ACC112 (cell line): Measurements from ENCODE around the gene EBLN2.

Source experiments
- H2AFZ ChIP-seq: fragments of 200-600 bp; sonication (generic); one replicate; pipeline ENCODE4 v1.6.0; 2017; ENCODE audit warnings: antibody characterized with exemption, low read length; ENCODE audit not compliant: unreplicated experiment
- H3K27ac ChIP-seq: fragments of 200-600 bp; sonication (generic); 2 replicates; pipeline ENCODE4 v1.5.1; 2014; ENCODE audit warnings: low read depth, mild to moderate bottlenecking, antibody characterized with exemption, low read length, moderate library complexity
- H3K27me3 ChIP-seq: fragments of 200-600 bp; sonication (generic); 2 replicates; pipeline ENCODE4 v1.6.1; 2014; ENCODE audit warnings: mild to moderate bottlenecking, antibody characterized with exemption, low read length, moderate library complexity, mixed read lengths; ENCODE audit not compliant: insufficient read depth
- H3K36me3 ChIP-seq: fragments of 200-600 bp; sonication (generic); 2 replicates; pipeline ENCODE4 v1.6.1; 2016; ENCODE audit warnings: mild to moderate bottlenecking, antibody characterized with exemption, low read length, moderate library complexity, mixed read lengths; ENCODE audit not compliant: insufficient read depth
- H3K4me1 ChIP-seq: fragments of 200-600 bp; sonication (generic); one replicate; pipeline ENCODE4 v1.6.1; 2016; ENCODE audit warnings: low read length, mixed read lengths; ENCODE audit not compliant: insufficient read depth, unreplicated experiment, control insufficient read depth
- H3K4me3 ChIP-seq: fragments of 200-600 bp; sonication (generic); 2 replicates; pipeline ENCODE4 v1.5.1; 2014; ENCODE audit warnings: mild to moderate bottlenecking, low read depth, low read length
- H3K79me2 ChIP-seq: fragments of 200-600 bp; sonication (generic); one replicate; pipeline ENCODE4 v1.6.0; 2016; ENCODE audit warnings: low read length; ENCODE audit not compliant: control insufficient read depth, unreplicated experiment, insufficient read depth

EBLN2 gene

DNA sequence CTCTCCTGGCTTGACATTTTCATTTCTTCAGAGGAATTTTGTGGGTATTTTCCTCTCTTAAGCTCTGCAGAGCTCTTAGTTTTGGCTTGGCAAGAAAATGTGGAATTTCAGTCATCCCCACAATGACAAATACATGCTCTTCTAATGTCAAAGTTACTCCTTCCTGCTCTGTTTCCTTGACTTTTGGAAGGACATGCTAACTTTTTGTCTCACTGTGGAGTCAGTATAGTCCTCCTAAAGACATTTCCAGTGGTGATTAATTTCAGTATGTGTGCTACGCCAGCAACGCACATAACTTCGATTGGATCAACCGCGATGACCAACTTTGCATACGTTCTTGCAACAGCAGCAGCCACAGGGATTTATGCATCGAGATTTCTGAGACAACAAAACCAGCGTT, 13.3 kb downstream of the EBLN2 start:
- no peaks in the 10 kb centered on the region for H3K27me3 ChIP-seq
- no peaks in the 10 kb centered on the region for H3K36me3 ChIP-seq
- H3K79me2 ChIP-seq = no peaks in the 10 kb centered on the region
- no peak overlapping the region for H2AFZ ChIP-seq
- no peak overlapping the region for H3K27ac ChIP-seq
- no peak overlapping the region for H3K4me3 ChIP-seq
- peaks cover 36% of the 10 kb centered on the region for H3K4me1 ChIP-seq

DNA sequence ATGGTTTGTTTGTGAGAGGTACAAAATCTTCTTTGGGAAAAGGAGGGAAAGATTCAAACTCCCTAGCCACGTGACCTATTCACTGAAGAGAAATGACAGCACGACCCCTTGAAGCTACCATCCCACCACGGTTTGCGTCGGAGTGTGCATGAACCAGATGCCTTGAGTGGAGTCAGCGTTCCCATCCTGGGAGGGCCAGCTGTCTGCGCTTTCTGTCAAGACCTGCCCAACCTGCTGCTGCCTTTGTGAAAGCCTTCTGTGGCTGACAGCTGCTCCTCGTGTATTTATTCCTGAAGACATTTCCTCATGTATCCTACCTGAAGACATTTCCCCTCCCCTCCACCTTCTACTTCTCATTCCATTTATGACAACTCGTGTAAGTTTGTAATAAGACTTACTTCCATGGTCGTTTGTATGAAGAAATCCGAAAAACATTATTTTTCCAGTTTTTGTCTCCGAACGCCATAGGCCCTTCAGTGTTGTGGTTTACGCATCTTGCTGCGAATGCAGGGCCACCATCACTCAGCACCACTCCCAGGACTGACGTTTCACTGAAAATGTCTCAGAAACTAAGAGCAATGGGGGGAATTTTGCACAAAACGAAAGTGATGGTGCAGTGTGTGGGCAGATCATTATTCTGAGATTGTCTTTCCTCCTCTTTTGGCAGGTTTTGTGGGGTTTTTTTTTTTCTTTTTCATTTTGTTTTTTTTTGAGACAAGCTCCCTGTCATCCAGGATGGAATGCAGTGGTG, 18.9 kb downstream of the EBLN2 start:
- Histone ChIP-seq H3K79me2 (no peaks in the 10 kb centered on the region), H2AFZ (no peak overlapping the region), H3K27me3 (no peaks in the 10 kb centered on the region), H3K36me3 (no peaks in the 10 kb centered on the region), H3K27ac (no peak overlapping the region), H3K4me3 (no peak overlapping the region), H3K4me1 (no peaks in the 10 kb centered on the region)

DNA sequence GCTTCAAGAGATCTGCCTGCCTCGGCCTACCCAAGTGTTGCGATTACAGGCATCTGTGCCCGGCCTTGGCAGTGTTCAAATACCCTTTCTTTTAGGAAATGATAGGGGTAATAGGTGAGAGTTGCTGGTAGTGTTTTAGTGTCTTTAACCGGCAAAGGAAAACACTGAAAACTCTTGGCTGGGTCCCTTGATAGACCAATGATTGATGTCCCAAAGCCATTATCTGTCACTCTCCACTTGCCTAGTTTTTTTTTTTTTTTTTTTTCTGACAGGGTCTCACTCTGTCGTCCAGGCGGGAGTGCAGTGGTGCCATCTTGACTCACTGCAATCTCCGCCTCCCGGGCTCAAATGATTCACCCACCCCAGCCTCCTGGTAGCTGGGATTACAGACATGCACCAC, 19.7 kb downstream of the EBLN2 start:
- Histone ChIP-seq H3K4me1 (no peaks in the 10 kb centered on the region), H2AFZ (no peak overlapping the region), H3K27me3 (no peaks in the 10 kb centered on the region), H3K79me2 (no peaks in the 10 kb centered on the region), H3K36me3 (no peaks in the 10 kb centered on the region), H3K27ac (no peak overlapping the region), H3K4me3 (no peak overlapping the region)

DNA sequence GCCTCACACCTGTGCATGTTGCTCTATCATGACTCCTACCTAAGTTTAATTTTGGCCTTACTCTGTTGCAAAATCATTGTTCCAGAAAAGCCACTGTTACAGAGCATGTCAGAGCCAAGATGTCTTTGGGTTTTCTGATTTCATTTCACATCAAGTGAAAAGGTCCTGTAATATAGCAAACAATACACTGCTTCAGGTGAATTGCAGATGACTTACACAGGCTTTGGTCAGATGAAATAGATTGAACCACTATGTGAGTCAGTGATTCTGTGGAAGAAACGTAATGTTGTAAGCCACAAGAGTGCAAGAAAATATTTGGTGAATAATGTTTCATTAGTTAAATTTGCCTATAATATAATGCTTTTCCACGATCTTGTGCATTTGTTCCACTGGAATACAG, 22.7 kb downstream of the EBLN2 start:
- H3K4me3 ChIP-seq = no peak overlapping the region
- H2AFZ ChIP-seq = no peak overlapping the region
- H3K36me3 ChIP-seq = no peaks in the 10 kb centered on the region
- no peaks in the 10 kb centered on the region for H3K4me1 ChIP-seq
- no peak overlapping the region for H3K27ac ChIP-seq
- no peaks in the 10 kb centered on the region for H3K79me2 ChIP-seq
- H3K27me3 ChIP-seq = no peaks in the 10 kb centered on the region

DNA sequence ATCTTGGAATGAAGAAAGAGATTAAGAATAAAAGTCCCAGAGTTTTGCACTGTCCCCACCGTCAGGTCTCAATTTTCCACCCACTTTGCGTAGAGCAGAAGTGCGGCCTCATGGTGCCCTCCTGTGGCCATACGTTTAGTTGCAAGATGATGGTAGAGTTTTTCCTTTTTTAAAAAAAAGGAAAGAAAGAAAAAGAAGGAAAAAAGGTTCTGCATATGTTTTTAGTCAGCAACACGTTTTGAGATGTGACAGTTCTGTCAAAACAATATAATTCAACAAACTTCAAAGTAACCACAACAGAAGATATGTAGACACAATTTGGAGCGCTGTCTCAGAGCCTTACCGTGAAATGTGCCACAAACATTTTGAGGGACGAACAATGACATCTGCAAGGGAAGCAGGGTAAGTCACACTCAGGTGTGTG, 24.6 kb downstream of the EBLN2 start:
- no peak overlapping the region for H3K27ac ChIP-seq
- no peaks in the 10 kb centered on the region for H3K4me1 ChIP-seq
- H3K27me3 ChIP-seq = no peaks in the 10 kb centered on the region
- no peaks in the 10 kb centered on the region for H3K79me2 ChIP-seq
- H3K4me3 ChIP-seq = no peak overlapping the region
- H2AFZ ChIP-seq = no peak overlapping the region
- H3K36me3 ChIP-seq = no peaks in the 10 kb centered on the region

DNA sequence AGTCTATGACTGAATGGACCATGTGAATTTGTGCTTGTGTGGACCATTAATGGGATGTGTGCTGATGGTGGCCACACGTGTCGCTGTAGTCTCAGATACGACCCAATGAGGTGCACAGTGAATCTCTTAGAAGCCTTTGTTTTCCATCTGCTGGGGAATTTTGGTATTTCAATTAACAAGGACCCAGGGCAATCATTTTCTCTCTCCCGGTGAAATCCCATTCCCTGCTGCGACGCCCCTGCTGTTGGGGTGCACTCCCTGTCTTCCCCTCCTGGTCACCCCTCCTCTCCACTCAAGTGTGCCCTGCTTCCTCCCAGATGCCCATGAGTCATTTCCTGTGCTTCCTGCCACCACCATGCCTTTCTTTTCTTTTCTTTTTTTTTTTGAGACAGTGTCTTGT, 32.7 kb downstream of the EBLN2 start:
- Histone ChIP-seq H3K36me3 (no peaks in the 10 kb centered on the region), H3K79me2 (no peaks in the 10 kb centered on the region), H3K4me3 (no peak overlapping the region), H3K4me1 (peaks cover 11% of the 10 kb centered on the region), H3K27me3 (no peaks in the 10 kb centered on the region; the same call in 1 of the 2 replicates), H3K27ac (no peak overlapping the region), H2AFZ (no peak overlapping the region)

DNA sequence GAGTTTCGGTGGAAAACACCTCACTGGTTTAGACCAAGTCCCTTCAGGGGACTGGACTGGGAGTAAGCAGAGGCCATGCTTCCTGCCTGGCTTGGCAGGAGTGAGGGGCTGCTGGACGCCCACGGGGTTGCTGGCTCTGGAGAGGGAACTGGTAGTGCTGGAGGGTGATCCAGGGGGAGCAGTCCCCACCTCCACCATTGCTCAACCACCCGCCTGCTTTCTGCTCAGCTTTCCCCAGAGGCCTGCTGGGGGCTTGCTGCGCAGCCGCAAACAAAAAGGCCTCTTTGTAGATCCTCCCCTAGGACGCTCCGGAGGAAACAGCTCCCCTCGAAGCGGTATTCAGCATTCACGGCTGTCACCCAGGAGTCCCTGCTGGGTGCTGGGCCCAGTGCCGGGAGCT, 33.5 kb downstream of the EBLN2 start:
- no peaks in the 10 kb centered on the region for H3K79me2 ChIP-seq
- no peak overlapping the region for H3K27ac ChIP-seq
- H3K4me3 ChIP-seq = no peak overlapping the region
- H3K36me3 ChIP-seq = no peaks in the 10 kb centered on the region
- peaks cover 11% of the 10 kb centered on the region for H3K4me1 ChIP-seq
- H3K27me3 ChIP-seq = no peaks in the 10 kb centered on the region; the same call in 1 of the 2 replicates
- H2AFZ ChIP-seq = no peak overlapping the region

DNA sequence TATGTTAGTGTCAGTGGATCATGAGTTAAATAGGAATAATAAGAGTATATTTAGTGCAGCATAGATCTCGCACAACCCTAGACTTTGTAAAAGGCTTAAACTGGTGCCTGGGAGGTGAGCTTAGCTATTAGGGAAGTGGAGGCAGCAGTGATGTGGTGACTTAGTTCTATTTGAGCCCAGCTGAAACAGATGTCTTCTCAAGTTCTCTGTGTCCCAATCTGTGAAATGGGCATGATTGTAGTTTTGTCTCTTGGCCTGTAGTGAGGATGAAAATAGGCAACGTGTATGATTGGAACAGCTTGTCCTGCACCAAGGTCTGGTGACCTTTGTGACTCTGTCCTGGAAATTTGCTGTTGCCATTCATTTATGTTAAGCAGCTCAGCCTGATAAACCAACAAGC, 34.7 kb downstream of the EBLN2 start:
- Histone ChIP-seq H3K36me3 (no peaks in the 10 kb centered on the region), H3K4me3 (no peak overlapping the region), H3K4me1 (peaks cover 11% of the 10 kb centered on the region), H3K27ac (no peak overlapping the region), H3K79me2 (no peaks in the 10 kb centered on the region), H3K27me3 (no peaks in the 10 kb centered on the region; the same call in 1 of the 2 replicates), H2AFZ (no peak overlapping the region)

DNA sequence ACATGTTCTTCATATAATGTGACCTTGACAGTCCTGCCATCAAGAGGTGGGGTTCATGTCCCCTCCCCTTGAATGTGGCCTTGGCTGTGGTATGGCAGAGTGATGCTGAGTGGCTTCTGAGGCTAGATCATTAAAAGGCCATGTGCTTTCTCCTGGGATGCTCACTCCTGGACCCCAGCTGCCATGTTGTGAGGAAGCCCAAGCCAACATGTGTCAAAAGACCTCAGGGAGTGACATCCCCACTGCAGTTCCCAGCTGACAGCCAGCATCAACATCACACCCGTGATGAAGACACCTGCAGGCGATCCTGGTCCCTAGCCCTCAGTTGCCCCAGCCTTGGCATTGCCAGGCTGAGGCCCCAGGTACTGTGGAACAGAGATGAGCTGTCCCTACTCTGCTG, 36.6 kb downstream of the EBLN2 start:
- H3K79me2 ChIP-seq = no peaks in the 10 kb centered on the region
- H3K4me3 ChIP-seq = no peak overlapping the region
- no peaks in the 10 kb centered on the region; the same call in 1 of the 2 replicates for H3K27me3 ChIP-seq
- H3K4me1 ChIP-seq = peaks cover 11% of the 10 kb centered on the region
- H3K36me3 ChIP-seq = no peaks in the 10 kb centered on the region
- no peak overlapping the region for H2AFZ ChIP-seq
- no peak overlapping the region for H3K27ac ChIP-seq

DNA sequence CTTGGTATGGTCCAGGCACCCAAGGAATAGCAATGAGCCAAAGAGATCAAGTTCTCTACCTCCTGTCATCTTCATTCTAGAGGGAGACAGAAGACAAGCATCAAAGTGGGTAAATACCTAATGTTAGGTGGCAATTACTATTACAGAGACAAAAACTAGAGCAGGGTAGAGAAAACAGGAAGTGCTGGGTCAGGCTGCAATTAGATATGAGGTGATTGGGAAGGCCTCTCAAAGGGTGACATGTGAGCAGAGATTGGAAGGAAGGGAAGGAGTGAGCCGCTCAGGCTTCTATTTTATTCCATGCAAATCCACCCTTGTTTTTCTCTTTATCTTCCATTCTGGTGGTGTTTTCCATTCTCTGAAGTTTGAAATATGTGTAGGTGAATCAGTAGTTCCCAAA, 37.4 kb downstream of the EBLN2 start:
- Histone ChIP-seq H3K79me2 (no peaks in the 10 kb centered on the region), H3K4me1 (peaks cover 11% of the 10 kb centered on the region), H3K4me3 (no peak overlapping the region), H3K27ac (no peak overlapping the region), H3K36me3 (no peaks in the 10 kb centered on the region), H3K27me3 (no peaks in the 10 kb centered on the region; the same call in 1 of the 2 replicates), H2AFZ (no peak overlapping the region)

DNA sequence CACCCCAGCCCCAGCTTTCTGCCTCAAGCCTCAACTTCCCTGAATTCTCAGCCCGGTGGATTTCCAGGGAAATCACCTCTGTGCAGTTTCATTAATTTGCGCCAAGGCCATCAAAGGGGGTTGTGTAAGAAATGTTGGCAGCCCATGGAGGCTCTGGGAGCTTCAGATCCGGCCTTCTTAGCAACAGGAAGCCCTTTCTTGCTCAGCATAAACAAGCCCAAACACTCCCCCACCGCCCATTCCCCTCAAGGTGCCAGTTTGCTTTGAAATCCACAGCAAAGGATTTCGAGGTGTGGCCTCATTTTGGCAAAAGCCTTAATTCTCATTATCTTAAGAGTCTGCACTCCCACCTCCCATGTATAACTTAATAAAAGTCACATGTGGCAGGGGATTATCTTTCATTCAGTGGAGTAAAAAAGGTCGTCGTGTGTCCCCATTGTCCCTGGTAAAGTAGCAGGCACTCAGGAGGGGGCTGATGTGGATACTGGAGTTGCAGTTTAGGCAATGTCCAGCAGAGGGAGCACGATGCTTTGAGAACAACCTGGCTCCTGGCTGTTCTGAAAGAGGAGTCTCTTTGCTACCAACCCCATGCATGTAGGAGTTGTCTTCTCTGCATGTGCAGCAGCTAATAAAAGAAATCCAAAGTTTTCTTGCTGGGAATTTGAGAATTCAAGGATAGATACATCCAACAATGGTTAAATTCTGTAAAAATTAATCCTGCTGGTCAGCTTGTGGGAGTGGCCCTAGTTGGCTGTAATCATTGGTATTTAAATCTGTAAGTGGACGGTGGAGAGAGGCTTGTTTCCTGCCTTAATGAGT, 39.5 kb downstream of the EBLN2 start:
- no peak overlapping the region for H2AFZ ChIP-seq
- no peaks in the 10 kb centered on the region for H3K4me1 ChIP-seq
- no peak overlapping the region for H3K27ac ChIP-seq
- no peaks in the 10 kb centered on the region for H3K79me2 ChIP-seq
- no peaks in the 10 kb centered on the region for H3K36me3 ChIP-seq
- no peaks in the 10 kb centered on the region; the same call in 1 of the 2 replicates for H3K27me3 ChIP-seq
- no peak overlapping the region for H3K4me3 ChIP-seq
